HEK293 (cell line): Measurements from ENCODE around the gene MDH2.

ENCODE experiments used
- CTCF ChIA-PET: fragments of 350-600 bp; formaldehyde crosslinking; extraction: SDS; loops from one replicate; lab custom pipeline; 2021; ENCODE audit warnings: antibody characterized with exemption; lab: Yijun Ruan, JAX
- POLR2A ChIA-PET: fragments of 300-600 bp; formaldehyde crosslinking; extraction: SDS; loops from one replicate; lab custom pipeline; 2020; ENCODE audit warnings: antibody characterized with exemption, inconsistent platforms; lab: Yijun Ruan, JAX
- H3K27ac ChIP-seq: fragments of 200-500 bp; sonication (Bioruptor generic); 2 replicates; pipeline ENCODE4 v1.5.1; 2014; ENCODE audit warnings: low read depth, low read length, control low read depth, inconsistent platforms; ENCODE audit errors: extremely low read depth
- H3K36me3 ChIP-seq, 2 experiments: fragments of 200-500 bp in 1 of 2; sonication (Bioruptor generic) in 1 of 2; 1 replicate in 1 of 2; 2 replicates in 1 of 2; pipeline ENCODE4 v1.5.1; 2014 to 2017; ENCODE audit warnings: inconsistent platforms in 2 of 2, low read length in 2 of 2; ENCODE audit not compliant: control insufficient read depth in 2 of 2, insufficient read depth in 1 of 2
- H3K4me1 ChIP-seq: fragments of 200-500 bp; sonication (Bioruptor generic); 2 replicates; pipeline ENCODE4 v1.5.1; 2014; ENCODE audit warnings: mild to moderate bottlenecking, low read length, inconsistent platforms; ENCODE audit not compliant: control insufficient read depth, insufficient read depth
- H3K4me3 ChIP-seq: 2 replicates; pipeline ENCODE4 v1.5.1; 2011; ENCODE audit warnings: low read depth, mild to moderate bottlenecking, control low read depth, low read length, moderate library complexity
- H3K9me3 ChIP-seq: fragments of 200-500 bp; sonication (Bioruptor generic); 2 replicates; pipeline ENCODE4 v1.5.1; 2014; ENCODE audit warnings: low read depth, low read length, inconsistent platforms; ENCODE audit not compliant: control insufficient read depth, insufficient read depth
- CTCF ChIP-seq: fragments of 450-650 bp; formaldehyde crosslinking; IDR thresholded peaks from 2 replicates; pipeline ENCODE4 v1.5.1; 2016; ENCODE audit warnings: missing biosample characterization, missing genetic modification characterization
- EGR2 ChIP-seq: fragments of 450-650 bp; formaldehyde crosslinking; IDR thresholded peaks from 2 replicates; pipeline ENCODE4 v1.5.1; 2016; ENCODE audit warnings: low read depth, missing biosample characterization, missing genetic modification characterization
- GLIS1 ChIP-seq: fragments of 450-650 bp; formaldehyde crosslinking; IDR thresholded peaks from 2 replicates; pipeline ENCODE4 v1.5.1; 2016; ENCODE audit warnings: missing biosample characterization, missing genetic modification characterization
- HOXD13 ChIP-seq: sonication (generic); formaldehyde crosslinking; IDR thresholded peaks from 2 replicates; pipeline ENCODE4 v1.8.0; 2022; ENCODE audit warnings: missing genetic modification reagents, borderline replicate concordance
- MYNN ChIP-seq: fragments of 450-650 bp; formaldehyde crosslinking; IDR thresholded peaks from 2 replicates; pipeline ENCODE4 v1.5.1; 2016; ENCODE audit warnings: missing biosample characterization, missing genetic modification characterization, borderline replicate concordance
- REST ChIP-seq: fragments of 450-650 bp; formaldehyde crosslinking; IDR thresholded peaks from 2 replicates; pipeline ENCODE4 v1.5.1; 2016; ENCODE audit warnings: missing biosample characterization, missing genetic modification characterization
- SETDB1 ChIP-seq: IDR thresholded peaks from one replicate; pipeline ENCODE4 v1.6.1; 2017; ENCODE audit warnings: mild to moderate bottlenecking, low read length, moderate library complexity, mixed read lengths; ENCODE audit not compliant: insufficient read length
- SP2 ChIP-seq: fragments of 450-650 bp; formaldehyde crosslinking; IDR thresholded peaks from 2 replicates; pipeline ENCODE4 v1.5.1; 2016; ENCODE audit warnings: missing biosample characterization, missing genetic modification characterization
- ZBTB17 ChIP-seq: fragments of 450-650 bp; formaldehyde crosslinking; IDR thresholded peaks from 2 replicates; pipeline ENCODE4 v1.5.1; 2016; ENCODE audit warnings: missing biosample characterization, missing genetic modification characterization
- ZBTB20 ChIP-seq: fragments of 450-650 bp; formaldehyde crosslinking; IDR thresholded peaks from 2 replicates; pipeline ENCODE4 v1.5.1; 2016; ENCODE audit warnings: missing biosample characterization, missing genetic modification characterization
- ZNF16 ChIP-seq: fragments of 450-650 bp; formaldehyde crosslinking; IDR thresholded peaks from 2 replicates; pipeline ENCODE4 v1.5.1; 2016; ENCODE audit warnings: low read depth, missing biosample characterization, missing genetic modification characterization
- ZNF221 ChIP-seq: fragments of 450-650 bp; formaldehyde crosslinking; IDR thresholded peaks from 2 replicates; pipeline ENCODE4 v1.5.1; 2017; ENCODE audit warnings: missing biosample characterization, missing genetic modification characterization, borderline replicate concordance
- ZNF311 ChIP-seq: fragments of 450-650 bp; formaldehyde crosslinking; IDR thresholded peaks from 2 replicates; pipeline ENCODE4 v1.5.1; 2017; ENCODE audit warnings: missing biosample characterization, missing genetic modification characterization, borderline replicate concordance
- ZNF398 ChIP-seq: fragments of 450-650 bp; formaldehyde crosslinking; IDR thresholded peaks from 2 replicates; pipeline ENCODE4 v1.5.1; 2017; ENCODE audit warnings: missing biosample characterization, missing genetic modification characterization
- ZNF416 ChIP-seq: fragments of 450-650 bp; formaldehyde crosslinking; IDR thresholded peaks from 2 replicates; pipeline ENCODE4 v1.5.1; 2016; ENCODE audit warnings: missing biosample characterization, missing genetic modification characterization
- ZNF510 ChIP-seq: fragments of 450-650 bp; formaldehyde crosslinking; IDR thresholded peaks from 2 replicates; pipeline ENCODE4 v1.5.1; 2018; ENCODE audit warnings: mild to moderate bottlenecking, missing genetic modification characterization, missing biosample characterization; ENCODE audit not compliant: insufficient replicate concordance
- ZNF514 ChIP-seq: fragments of 450-650 bp; formaldehyde crosslinking; IDR thresholded peaks from 2 replicates; pipeline ENCODE4 v1.5.1; 2016; ENCODE audit warnings: missing biosample characterization, missing genetic modification characterization
- ZNF621 ChIP-seq: fragments of 450-650 bp; formaldehyde crosslinking; IDR thresholded peaks from 2 replicates; pipeline ENCODE4 v1.5.1; 2017; ENCODE audit warnings: missing biosample characterization, missing genetic modification characterization
- ZNF660 ChIP-seq: fragments of 450-650 bp; IDR thresholded peaks from 2 replicates; pipeline ENCODE4 v1.5.1; 2018; ENCODE audit warnings: missing biosample characterization, mild to moderate bottlenecking, missing genetic modification characterization
- ZXDB ChIP-seq: fragments of 450-650 bp; formaldehyde crosslinking; IDR thresholded peaks from 2 replicates; pipeline ENCODE4 v1.5.1; 2016; ENCODE audit warnings: missing biosample characterization, missing genetic modification characterization

MDH2 gene

GRCh38 chr7:76069238-76069638 is 21.3 kb downstream of the MDH2 start (continued):
- TF ChIP-seq GLIS1 (tag by site-specific recombination) (0 out of 2 replicates have a peak, but pooled peaks have one; percentile 11), ZNF416 (no peak), CTCF (tag by site-specific recombination) (0 out of 2 replicates have a peak, but pooled peaks have one; percentile 20), ZBTB17 (tag by site-specific recombination) (peak; percentile 54; the same call in 1 of the 2 replicates), ZNF16 (no peak), SETDB1 (no peak), EGR2 (no peak), SP2 (tag by site-specific recombination) (peak; percentile 22; the same call in 1 of the 2 replicates)

- no peak overlapping the region for H3K4me3 ChIP-seq
- TF ChIP-seq ZNF514 (tag by site-specific recombination) (no peak), ZNF221 (tag by site-specific recombination) (no peak), ZBTB20 (no peak), HOXD13 (CRISPR knock-in tag) (no peak), REST (tag by site-specific recombination) (no peak), ZXDB (tag by site-specific recombination) (no peak), ZNF510 (tag by site-specific recombination) (no peak), ZNF311 (no peak), ZNF660 (no peak), MYNN (tag by site-specific recombination) (no peak), ZNF621 (no peak), ZNF398 (tag by site-specific recombination) (no peak)
- H3K4me1 ChIP-seq: no peaks in the 10 kb centered on the region
- H3K9me3 ChIP-seq: no peaks in the 10 kb centered on the region
- CTCF ChIA-PET: interaction anchor here (0.6 to 1.3 kb wide), 3 partner anchors 11 to 106 kb away, joined by 3 to 4 read pairs (median 3); partner anchors contain the start of gene STYXL1
- peaks cover 1 to 10% of the 10 kb centered on the region in 2 experiments; a peak in 2 of 3 replicates for H3K36me3 ChIP-seq
- POLR2A ChIA-PET: interaction anchor here (0.7 kb wide), 1 partner anchor 90 kb away, joined by 5 read pairs; no protein-coding TSS in a partner anchor
- no peak overlapping the region for H3K27ac ChIP-seq
Observed at GRCh38 chr7:76071316-76072242, 23.7 kb downstream of the MDH2 start.
